CD4-positive, alpha-beta T cell treated with Interleukin-6 for 4 hours (primary cell): Measurements from ENCODE around the gene EEA1.
A peak's percentile ranks its signal among the peaks of the same experiment; 100 is the strongest.

Source experiments
- DNase-seq: peaks from one replicate; pipeline ENCODE4 v3.0.0-alpha.2; 2020; ENCODE audit warnings: mixed read lengths

The EEA1 gene

DNA sequence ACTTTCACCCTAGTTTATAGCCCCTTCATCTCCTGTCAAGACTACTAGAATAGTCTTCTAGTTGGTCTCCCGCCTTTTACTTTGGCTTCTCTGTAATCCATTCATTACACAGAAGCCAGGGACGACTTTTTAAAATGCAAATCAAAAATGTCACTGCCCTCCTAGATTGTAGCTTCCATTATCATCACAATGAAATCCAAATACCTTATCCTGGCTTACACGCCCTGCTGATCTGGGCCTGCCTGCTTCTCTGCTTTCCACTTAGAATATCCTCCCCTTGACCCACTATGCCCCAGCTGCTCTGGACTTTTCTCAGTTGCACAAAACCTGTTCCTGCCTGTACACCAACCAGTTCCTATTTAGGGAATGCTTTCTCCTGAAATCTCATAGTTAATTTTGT, 4.5 kb upstream of the EEA1 start:
- no peak for DNase-seq

DNA sequence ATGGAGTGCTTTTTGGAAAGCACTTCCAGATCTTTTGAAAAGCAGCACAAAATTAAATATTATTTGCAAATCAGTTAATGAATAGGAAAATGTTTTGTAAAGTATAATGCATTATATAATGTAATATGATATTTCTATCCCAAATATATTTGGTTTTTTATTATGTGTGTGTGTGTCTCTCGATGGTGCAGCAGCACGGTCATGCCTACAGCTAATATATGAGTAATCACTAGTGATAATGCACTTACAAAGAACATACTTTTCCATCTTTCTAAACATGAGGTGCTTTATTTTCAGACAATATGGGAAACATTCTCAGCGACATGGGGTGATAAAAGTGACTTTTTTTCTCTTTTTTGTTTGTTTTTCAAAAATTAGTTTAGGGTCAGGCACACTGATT, 1.3 kb upstream of the EEA1 start:
- DNase-seq = no peak

DNA sequence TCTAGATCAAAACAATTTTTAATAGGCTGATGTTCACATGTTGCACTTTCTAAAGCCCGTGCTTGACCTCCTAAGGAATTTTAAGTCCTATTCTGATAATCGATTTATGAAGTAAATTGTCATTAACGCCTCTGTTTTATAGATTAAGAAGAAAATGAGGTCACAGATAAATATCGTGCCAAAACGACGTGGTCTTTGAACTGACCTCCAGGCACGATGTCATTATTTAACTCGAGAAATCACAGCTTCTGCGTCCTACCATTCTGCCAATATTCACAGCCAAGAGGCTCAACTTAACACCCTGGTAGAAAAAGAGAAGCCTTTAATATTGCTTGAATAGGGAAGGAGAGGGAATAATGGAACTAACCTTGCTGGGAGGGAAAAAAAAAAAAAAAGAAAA, 888 bp upstream of the EEA1 start:
- no peak for DNase-seq

DNA sequence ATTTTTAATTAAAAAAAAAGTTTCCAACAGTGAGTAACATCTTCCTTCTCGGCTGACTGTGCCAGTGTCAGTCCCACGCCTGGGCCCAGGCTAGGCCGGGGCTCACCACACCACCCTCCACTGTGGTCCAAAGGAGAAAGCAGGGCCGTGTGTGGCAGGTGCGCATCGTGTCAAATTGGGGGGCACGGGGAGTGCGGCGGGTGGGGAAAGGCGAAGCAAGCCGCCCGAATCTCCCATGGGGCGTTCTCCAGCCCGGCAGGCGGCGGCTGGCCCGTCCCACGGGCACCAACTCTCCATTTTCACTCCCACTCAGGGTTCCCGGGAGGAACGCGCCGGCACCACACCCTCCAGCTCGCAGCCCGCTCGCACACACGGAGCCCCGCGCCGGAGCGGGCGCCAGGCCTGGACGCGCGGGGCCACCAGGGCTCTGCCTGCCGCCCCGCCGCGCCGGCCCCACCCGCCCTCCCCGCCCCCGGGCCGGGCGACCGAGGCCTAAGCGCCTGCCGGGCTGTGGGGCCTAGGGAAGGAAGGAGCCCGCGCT, 604 bp downstream of the EEA1 start:
- DNase-seq = peak; percentile 32

DNA sequence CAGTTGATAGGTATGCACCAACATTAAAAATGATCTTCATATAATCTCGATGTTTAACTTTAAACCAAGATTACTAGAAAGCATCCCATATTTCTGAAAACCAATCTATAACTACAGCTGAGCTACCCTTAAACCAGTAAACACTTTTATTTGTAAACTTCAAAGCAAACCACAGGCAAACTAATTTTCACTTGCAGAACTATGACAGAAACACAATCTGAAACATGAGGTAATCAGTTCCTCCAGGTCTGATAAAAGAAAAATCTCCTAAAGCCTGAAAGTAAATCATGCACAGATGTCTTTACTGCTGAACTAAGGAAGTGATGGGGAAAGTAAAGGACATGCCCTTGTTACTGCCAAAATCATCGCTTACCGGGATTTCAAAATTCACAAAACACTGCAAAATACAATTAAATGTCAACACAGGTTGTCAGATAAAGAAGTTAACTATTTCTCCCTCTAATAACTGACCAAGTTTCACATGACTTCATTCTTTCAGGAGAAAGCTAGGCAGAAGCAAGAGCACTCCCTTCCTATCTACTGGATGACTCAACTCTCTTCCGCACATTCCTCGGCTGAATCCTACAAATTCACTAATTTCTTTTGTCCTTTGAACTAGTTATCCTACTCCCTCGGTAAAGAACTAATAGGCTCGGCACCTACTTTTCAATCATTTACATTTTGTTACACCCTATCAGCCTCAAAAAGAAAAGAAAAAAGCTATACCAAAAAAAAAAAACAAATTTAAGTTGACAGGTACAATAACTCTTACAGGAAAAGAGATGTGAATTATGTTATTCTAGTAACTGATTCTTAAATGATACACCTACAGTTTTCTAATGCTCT, 1.4 kb downstream of the EEA1 start:
- no peak for DNase-seq

DNA sequence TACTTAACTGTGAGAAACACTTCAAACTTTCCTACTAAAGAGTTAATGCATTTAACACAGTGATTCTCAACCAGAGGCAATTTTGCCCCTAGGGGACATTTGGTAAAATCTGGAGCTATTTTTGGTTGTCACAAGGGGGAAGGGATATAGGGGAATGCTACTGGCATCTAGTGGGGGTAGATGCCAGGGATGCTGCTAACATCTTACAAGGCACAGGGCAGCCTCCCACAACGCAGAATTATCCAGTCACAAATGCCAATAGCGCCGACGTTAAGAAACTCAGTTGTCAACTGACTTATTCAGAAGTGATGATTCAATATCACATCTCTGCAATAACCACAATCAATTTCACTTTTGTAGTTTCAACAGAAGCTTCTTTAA, 2.0 kb downstream of the EEA1 start:
- peak; percentile 41 for DNase-seq

DNA sequence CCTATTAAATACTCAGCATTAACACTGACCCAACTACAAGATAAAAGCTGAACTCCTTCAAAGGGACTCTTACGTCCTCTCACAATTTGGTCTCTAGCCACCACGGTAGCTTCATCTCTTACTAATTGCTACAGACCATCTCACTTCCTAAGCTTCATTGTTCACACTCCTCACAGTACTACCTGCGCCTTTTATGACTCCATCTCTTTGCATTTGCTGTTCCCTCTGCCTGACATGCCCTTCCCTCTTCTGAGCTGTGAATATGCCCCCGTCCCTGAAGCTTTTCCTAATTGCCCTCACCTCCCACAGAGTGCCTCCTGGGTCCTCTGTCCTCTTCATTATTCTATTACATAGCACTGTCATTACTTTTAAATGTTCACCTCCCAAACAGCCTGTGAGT, 2.5 kb downstream of the EEA1 start:
- DNase-seq = no peak

DNA sequence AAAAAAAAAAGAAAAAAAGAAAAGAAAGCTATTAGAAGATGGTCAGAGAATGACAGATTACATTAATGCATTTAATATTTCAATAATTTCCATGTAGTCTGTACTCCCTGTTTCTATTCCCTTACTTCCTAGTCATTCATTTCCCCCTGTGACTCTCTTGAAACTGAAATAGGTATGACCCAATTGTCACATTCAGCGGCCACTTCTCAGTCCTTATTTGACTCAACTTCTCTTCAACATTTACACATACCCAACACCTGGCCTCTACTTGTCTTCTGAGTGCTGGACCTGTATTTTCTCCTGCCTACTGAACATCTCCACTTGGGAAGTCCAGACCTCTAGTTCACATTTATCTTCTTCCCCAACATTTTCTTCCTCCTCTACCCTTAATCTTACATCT, 7.2 kb downstream of the EEA1 start:
- DNase-seq = no peak

DNA sequence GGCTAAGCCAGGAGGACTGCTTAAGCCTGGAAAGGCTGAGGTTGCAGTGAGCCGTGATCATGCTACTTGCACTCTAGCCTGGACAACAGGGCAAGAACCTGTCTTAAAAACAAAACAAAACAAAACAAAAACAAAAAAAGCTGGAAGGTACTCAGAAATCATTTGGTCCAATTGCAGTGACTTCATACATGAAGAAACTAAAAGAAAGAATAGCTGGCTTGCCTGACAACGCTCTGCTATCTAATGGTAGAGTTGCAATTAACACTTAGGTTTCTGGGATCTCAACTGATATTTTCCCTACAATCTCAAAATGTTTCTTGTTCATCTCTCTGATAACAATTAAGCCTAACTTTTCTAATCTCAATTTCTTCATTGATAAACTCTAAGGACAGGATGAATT, 13.7 kb downstream of the EEA1 start:
- no peak for DNase-seq

DNA sequence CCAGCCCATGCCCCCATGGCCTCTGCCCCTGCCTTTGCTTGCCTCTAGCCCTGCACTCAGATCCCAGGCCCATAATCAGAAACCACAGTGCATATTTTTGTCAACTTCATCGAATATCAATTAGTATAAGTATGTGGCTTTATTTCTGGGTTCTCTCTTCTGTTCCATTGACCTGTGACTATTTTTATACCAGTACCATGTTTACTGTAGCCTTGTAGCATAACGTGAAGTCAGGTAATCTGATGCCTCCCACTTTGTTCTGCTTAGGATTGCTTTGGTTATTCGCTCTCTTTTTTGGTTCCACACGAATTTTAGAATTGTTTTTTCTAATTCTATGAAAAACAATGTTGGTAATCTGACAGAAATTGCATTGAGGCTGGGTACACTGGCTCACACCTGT, 14.9 kb downstream of the EEA1 start:
- DNase-seq = no peak

DNA sequence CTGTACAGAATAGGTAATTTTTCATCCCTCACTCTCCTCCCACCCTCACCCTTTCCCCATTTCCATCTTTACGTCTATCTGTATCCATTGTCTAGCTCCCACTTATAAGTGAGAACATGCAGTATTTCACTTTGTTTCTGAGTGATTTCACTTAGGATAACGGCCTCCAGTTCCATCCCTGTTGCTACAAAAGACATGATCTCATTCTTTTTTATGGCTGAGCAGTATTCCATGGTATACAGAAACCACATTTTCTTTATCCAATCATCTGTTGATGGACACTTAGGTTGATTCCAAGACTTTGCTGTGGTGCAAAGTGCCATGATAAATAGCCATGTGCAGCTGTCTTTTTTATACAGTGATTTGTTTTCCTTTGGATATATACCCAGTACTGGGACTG, 16.4 kb downstream of the EEA1 start:
- no peak for DNase-seq

DNA sequence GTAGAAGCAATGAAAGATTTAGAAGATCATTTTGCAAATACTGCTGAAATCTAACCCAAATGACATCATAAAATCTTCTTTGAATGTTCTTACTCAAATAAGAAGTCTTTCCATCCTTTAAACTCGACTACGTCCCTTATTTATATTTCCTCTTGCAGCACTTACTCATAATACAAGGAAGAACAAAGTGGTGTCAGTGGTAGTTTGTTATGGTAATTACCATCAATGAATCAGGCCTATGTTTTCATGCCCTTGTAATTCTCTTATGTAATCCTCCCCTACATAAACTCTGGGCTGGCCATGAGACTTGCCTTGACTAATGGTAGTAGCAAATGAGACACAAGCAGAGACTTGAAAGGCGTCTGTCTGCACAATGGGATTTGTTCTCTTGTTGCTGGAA, 17.0 kb downstream of the EEA1 start:
- no peak for DNase-seq

DNA sequence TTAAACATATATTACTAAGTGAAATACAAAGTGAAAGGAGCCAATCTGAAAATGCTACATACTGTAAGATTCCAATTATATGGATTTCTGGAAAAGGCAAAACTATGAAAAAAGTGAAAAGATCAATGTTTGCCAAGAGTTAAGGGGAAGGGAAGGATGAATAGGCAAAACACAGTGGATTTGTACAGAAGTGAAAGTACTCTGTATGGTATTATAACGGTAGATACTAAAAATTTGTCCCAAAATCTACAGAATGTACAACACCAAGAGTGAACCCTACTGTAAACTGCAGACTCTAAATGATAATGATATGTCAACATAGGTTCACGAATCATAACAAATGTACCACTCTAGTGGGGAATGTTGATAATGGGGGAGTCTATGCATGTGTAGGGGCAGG, 17.8 kb downstream of the EEA1 start:
- DNase-seq = no peak

DNA sequence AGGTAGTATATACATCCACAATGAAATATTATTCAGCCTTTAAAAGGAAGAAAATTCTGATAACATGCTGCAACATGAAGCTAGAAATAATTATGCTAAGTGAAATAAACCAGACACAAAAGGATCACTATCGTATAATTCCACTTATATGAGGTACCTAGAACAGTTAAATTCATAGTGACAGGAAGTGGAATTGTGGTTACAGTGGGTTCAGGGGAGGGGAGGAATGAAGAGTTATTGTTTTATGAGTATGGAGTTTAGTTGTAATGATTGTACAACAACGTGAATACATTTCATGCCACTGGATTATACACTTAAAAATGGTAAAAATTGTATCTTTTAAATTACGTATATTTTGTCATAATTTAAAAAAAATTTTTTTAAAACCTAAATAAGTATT, 21.0 kb downstream of the EEA1 start:
- DNase-seq = peak; percentile 20

DNA sequence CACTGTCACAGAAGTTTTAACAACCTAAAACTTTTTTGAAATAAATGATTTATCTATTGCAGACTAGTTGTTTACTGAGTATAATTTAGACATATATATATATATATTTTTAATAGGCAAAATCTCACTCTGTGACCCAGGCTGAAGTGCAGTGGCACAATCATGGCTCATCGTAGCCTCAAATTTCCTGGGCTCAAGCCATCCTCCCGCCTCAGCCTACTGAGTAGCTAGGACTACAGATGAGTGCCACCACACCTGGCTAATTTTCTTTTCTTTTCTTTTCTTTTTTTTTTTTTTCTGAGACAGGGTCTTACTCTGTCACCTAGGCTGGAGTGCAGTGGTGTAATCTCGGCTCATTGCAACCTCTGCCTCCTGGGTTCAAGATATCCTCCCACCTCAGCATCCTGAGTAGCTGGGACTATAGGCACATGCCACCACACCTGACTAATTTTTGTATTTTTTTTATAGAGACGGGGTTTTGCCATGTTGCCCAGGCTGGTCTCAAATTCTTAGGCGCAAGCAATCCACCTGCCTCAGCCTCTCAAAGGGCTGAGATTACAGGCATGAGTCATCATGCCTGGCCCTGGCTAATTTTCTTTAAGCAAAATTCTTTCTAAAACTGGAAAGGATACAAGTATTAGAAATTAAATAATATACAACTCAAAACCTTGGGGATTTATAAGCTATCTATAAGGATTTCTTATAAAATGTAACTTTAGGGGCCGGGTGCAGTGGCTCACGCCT, 23.1 kb downstream of the EEA1 start:
- peak; percentile 10 for DNase-seq

DNA sequence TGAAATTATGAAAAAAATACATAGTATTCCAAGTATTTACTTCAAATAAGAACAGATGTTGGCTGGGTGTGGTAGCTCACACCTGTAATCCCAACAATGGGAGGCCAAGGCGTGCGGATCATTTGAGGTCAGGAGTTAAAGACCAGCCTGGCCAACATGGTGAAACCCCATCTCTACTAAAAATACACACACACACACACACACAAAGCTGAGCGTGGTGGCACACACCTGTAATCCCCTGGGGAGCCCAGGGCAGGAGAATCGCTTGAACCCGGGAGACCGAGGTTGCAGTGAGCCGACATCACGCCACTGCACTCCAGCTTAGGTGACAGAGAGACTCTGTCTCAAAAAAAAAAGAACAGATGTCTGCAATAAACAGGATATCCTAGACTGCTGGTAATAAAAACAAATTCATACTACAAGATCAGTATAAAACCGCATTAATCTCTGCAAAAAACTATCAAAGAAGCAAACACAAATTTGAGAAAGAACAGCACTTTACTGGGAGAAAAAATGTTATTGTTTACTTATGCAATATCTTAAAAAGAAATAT, 23.8 kb downstream of the EEA1 start:
- DNase-seq = peak; percentile 25

DNA sequence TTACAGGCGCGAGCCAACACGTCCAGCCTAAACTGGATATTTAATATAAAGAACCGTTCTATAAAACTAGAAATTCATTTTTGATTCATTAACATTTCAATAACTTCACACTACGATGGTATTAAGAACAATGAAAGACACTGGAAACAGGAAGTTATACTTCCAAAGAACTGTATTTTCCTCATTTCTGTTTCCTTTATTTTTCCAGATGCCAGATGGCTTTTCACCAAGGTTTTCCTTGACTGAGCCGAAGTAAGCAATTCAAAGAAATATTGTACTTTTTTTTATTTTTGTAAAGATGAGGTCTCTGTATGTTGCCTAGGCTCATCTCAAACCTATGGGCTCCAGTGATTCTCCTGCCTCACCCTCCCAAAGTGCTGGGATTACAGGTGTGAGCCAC, 28.2 kb downstream of the EEA1 start:
- no peak for DNase-seq

DNA sequence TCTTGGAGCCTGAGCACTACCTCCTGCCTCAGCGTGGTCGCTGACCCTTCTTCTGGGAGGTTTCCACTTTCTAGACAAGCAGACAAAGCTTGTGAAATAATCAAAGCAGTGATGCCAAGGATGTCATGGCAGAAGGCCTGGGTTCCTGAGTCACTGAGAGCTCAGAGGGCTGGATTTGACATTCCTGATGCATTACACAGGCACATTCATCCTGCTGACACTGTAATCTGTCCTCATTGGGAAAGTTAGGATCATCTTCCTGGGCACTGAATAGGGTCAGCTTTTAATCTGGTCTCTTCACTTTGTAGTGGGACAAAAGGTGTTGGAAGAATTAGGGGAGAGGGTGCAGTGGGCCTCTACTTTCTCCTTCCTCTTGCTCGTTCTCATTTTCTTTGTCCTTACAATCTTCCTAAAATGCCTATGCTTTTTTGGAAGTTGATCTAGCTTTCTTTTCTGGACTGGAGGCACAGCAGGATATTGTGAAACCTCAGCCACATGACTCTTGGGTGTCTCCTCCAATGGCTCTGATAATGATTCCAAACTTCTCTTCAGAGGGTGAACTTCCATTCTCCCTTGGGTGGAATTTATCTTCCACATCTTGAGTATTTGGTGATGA, 29.6 kb downstream of the EEA1 start:
- DNase-seq = no peak

DNA sequence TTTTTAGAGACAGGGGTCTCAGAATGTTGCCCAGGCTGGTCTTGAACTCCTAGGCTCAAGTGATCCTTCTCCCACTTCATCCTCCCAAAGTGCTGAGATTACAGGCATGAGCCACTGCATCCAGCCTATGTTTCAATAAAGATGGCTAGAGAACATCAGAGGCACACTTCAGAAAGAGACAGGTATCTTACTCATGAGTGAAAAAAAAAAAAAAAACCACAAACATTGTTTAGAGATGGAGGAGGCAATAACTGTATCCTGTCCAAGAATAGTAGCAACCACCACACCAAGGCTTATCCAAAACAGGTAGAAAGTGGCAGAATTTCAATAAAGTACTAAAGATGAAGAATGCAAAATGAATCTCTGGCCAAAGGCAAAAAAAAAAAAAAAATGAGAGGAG, 30.3 kb downstream of the EEA1 start:
- no peak for DNase-seq

DNA sequence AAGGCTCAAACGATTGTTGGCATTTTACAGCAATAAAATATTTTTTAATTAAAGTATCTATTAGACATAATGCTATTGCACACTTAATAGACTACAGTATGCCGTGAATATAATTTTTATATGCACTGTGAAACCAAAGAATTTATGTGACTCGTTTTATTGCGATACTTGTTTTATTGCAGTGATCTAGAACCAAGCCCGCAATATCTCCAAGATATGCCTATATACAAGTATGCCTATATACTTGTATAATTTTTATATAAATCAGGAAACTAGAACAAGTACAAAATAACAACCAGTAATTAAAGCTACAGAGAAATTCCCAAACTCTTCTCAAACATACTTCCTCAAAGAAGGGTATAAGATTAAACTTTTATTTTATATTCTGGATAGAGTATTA, 31.3 kb downstream of the EEA1 start:
- DNase-seq = no peak

DNA sequence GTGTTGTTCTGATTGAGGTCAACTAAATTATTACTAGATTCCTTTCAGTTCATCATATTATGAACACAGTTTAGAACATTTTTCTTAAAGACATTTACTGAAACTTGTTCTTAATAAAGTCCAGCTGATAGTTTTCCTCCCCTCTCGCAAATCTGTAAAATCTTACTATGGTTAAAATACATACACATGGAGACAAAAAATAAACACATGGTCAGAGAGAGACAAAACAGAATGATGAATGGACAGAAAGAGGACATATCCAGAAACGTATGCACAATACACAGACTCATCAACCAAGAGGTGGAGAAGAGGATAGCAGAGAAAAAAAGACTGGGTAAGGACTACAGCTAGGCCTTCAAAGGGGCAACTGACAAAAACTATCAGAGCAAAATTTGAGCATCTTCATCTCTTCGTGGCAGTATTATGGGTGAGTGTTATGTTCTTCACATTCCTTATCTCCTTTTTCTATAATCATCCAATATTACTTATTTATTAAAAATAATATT, 38.4 kb downstream of the EEA1 start:
- DNase-seq = no peak

DNA sequence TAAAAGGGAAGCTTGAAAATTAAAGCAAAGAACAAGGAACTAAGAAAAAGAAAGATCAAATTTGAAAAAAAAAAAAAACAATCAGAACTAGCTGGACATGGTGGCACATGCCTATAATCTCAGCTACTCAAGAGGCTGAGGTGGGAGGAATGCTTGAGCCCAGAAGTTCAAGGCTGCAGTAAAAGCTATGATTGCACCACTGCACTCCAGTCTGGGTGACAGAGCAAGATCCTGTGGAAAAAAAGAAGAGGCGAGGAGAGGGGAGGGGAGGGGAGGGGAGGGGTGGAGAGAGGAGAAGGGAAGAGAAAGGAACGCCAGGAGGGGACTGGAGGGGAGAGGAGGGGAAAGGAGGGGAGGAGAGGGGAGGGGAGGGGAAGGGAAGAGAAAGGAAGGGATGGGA, 43.0 kb downstream of the EEA1 start:
- no peak for DNase-seq

DNA sequence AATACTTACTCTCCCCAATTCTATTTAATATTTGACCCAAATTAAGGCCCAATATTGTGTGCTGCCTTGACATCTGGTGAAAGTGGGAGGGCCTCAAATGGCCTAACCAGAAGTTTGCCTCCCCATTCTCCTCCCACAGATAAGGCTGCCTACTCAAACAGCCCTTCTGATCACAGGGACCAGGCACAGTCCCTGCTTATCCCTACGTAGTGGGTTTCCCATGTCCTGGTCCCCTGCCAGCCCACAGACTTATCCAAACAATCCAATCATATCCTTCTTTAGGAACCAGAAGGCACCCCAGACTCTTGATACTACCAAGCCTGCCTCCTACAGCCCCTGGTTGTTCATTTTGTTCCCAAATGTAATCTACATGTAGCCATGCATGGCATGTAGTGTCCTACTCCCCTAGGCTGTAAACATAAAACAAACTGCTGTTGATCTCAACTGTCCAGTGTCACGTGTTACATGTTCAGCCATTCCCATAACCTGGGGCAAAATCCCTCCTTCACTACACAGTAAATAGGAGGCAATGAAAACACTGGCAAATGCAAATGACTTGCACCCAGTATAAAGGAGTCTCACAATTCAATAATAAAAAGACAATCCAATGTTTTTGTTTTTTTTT, 49.3 kb downstream of the EEA1 start:
- DNase-seq = no peak
